Measurements from ENCODE around the gene MAN2B2.

- no peak for TF ChIP-seq CREB1 (IDR thresholded peaks at IDR 0.05)
- TF ChIP-seq CREB1 (CRISPR knock-in tag; IDR thresholded peaks at IDR 0.05), result no peak
- TF ChIP-seq POLR2A (conservative IDR thresholded peaks at IDR 0.05), result no peak
- TF ChIP-seq SRSF7 (optimal IDR thresholded peaks at IDR 0.05; ENCODE audit: low read depth, low read length), result no peak
- no peak for TF ChIP-seq SP2 (IDR thresholded peaks at IDR 0.05; ENCODE audit: extremely low read depth, low read depth, low read length, poor library complexity, severe bottlenecking)
- TF ChIP-seq SMC3 (conservative IDR thresholded peaks at IDR 0.05; ENCODE audit: insufficient read depth, low read depth, low read length), result no peak
Observed at GRCh38 chr4:6605114-6605513, 30.1 kb downstream of the MAN2B2 start.

All from K562 (cell line).